Hematopoietic multipotent progenitor cell treated with erythropoietin and hydrocortisone succinate and interleukin-3 and kit ligand, for 17 days (in vitro differentiated cells): ENCODE results near the gene ZNF471.

Experiments
- DNase-seq: peaks from one replicate; pipeline ENCODE4 v3.0.0-alpha.2; 2015; ENCODE audit warnings: low spot score

The ZNF471 gene

GRCh38 chr19:56507446-56508289, at the start of gene ZNF471:
Gene ZNF471, plus strand, starts transcription at chr19:56507855. Its CDS starts 3,717 bp downstream, at chr19:56511572.
- peak; percentile 37 for DNase-seq

GRCh38 chr19:56474308-56474707, 33.3 kb upstream of the ZNF471 start:
- DNase-seq = no peak

- DNase-seq = no peak
Observed at GRCh38 chr19:56476093-56476492, 31.6 kb upstream of the ZNF471 start.

- DNase-seq = no peak
Observed at GRCh38 chr19:56476651-56477428, 30.8 kb upstream of the ZNF471 start, which contains the start of gene ZNF667. Gene ZNF667, minus strand, starts transcription at chr19:56477345. Its CDS starts 14,975 bp downstream, at chr19:56462370.

GRCh38 chr19:56477429-56478338, 30.0 kb upstream of the ZNF471 start:
- peak; percentile 5 for DNase-seq

- DNase-seq = no peak
Observed at GRCh38 chr19:56491399-56491798, 16.3 kb upstream of the ZNF471 start.

- DNase-seq = no peak
Observed at GRCh38 chr19:56504581-56504980, 3.1 kb upstream of the ZNF471 start.

GRCh38 chr19:56508290-56508778, 679 bp downstream of the ZNF471 start:
- no peak for DNase-seq

GRCh38 chr19:56525214-56525860, 17.7 kb downstream of the ZNF471 start:
- no peak for DNase-seq

GRCh38 chr19:56537442-56537841, 29.8 kb downstream of the ZNF471 start:
- DNase-seq = no peak

GRCh38 chr19:56538254-56538760, 30.7 kb downstream of the ZNF471 start:
- DNase-seq = no peak

- DNase-seq = no peak
Observed at GRCh38 chr19:56538761-56539263, 31.2 kb downstream of the ZNF471 start, which contains the start of gene ZFP28. Gene ZFP28, plus strand, starts transcription at chr19:56538948. Its CDS starts 71 bp downstream, at chr19:56539019.

- no peak for DNase-seq
Observed at GRCh38 chr19:56543776-56544175, 36.1 kb downstream of the ZNF471 start.

GRCh38 chr19:56547535-56547934, 39.9 kb downstream of the ZNF471 start:
- DNase-seq = no peak

- no peak for DNase-seq
Observed at GRCh38 chr19:56554272-56554869, 46.7 kb downstream of the ZNF471 start.

GRCh38 chr19:56562766-56563165, 55.1 kb downstream of the ZNF471 start:
- DNase-seq = no peak

GRCh38 chr19:56566904-56567273, 59.2 kb downstream of the ZNF471 start:
- DNase-seq = no peak

- DNase-seq = peak; percentile 36
Observed at GRCh38 chr19:56567274-56568120, 59.8 kb downstream of the ZNF471 start, which contains the start of gene ZNF470. Gene ZNF470, plus strand, starts transcription at chr19:56567468. Its CDS starts 2,844 bp downstream, at chr19:56570312.

GRCh38 chr19:56572589-56572988, 64.9 kb downstream of the ZNF471 start:
- DNase-seq = no peak
